ENCODE data around the gene ZNF574. TPM values are rescaled to one million over a fixed set of nuclear protein-coding genes. Genes with fewer than 3 reads are reported as not detected.
A peak's percentile ranks its signal among the peaks of the same experiment; 100 is the strongest.

Gene ZNF574
- total RNA-seq, 4 donors from 2014 or later, result 15.0 to 28.4 (median 21.7) TPM

- no peak for TF ChIP-seq CTCF (IDR thresholded peaks at IDR 0.05)
- no peak for TF ChIP-seq EP300 (IDR thresholded peaks at IDR 0.05)
- TF ChIP-seq POLR2A (IDR thresholded peaks at IDR 0.05; ENCODE audit: low read depth), result no peak
- TF ChIP-seq POLR2AphosphoS5 (IDR thresholded peaks at IDR 0.05), result no peak
- no peak overlapping the region for H3K27ac ChIP-seq (replicated peaks in 1 of 4)
- intact Hi-C loops (cut with DNase I), result no loop called here
- WGBS, result 54% methylated on average over 1 of the region's 1 CpG
- DNase-seq (ENCODE audit: extremely low spot score), result no peak
- H3K4me1 ChIP-seq, result peaks cover 10 to 20% (median 12%) of the 10 kb centered on the region in 4 donors
- H3K27me3 ChIP-seq, result peaks cover 0 to 29% (median 3%) of the 10 kb centered on the region in 4 donors
- no peaks in the 10 kb centered on the region for H3K9me3 ChIP-seq
- H3K4me3 ChIP-seq, result no peak overlapping the region
- no peaks in the 10 kb centered on the region for H3K36me3 ChIP-seq
Observed at GRCh38 chr19:42111384-42111783, 35.4 kb downstream of the ZNF574 start.

GRCh38 chr19:42111811-42112210 lies 35.8 kb downstream of the ZNF574 start:
- H3K4me3 ChIP-seq, result no peak overlapping the region
- TF ChIP-seq POLR2A (IDR thresholded peaks at IDR 0.05; ENCODE audit: low read depth), result no peak
- no peak for TF ChIP-seq POLR2AphosphoS5 (IDR thresholded peaks at IDR 0.05)
- no peak for TF ChIP-seq CTCF (IDR thresholded peaks at IDR 0.05)
- no peak for TF ChIP-seq EP300 (IDR thresholded peaks at IDR 0.05)
- H3K9me3 ChIP-seq, result no peaks in the 10 kb centered on the region
- H3K4me1 ChIP-seq, result peaks cover 10 to 20% (median 12%) of the 10 kb centered on the region in 4 donors
- DNase-seq (ENCODE audit: extremely low spot score), result no peak
- H3K27ac ChIP-seq (replicated peaks in 1 of 4), result no peak overlapping the region
- 84% methylated on average over 3 of the region's 3 CpGs for WGBS
- intact Hi-C loops (cut with DNase I), result no loop called here
- no peaks in the 10 kb centered on the region for H3K36me3 ChIP-seq
- H3K27me3 ChIP-seq, result peaks cover 0 to 29% (median 3%) of the 10 kb centered on the region in 4 donors

GRCh38 chr19:42113641-42114348 lies 37.8 kb downstream of the ZNF574 start:
- TF ChIP-seq EP300 (IDR thresholded peaks at IDR 0.05) (no peak), CTCF (IDR thresholded peaks at IDR 0.05) (no peak), POLR2AphosphoS5 (IDR thresholded peaks at IDR 0.05) (no peak), POLR2A (IDR thresholded peaks at IDR 0.05; ENCODE audit: low read depth) (no peak)
- H3K27ac ChIP-seq (replicated peaks in 1 of 4), result peak overlapping the region in 3 of 4 donors; percentile 19 to 62 (median 19)
- 27% methylated on average over 10 of the region's 10 CpGs for WGBS
- H3K9me3 ChIP-seq, result no peaks in the 10 kb centered on the region
- intact Hi-C loops (cut with DNase I), result no loop called here
- H3K4me3 ChIP-seq, result no peak overlapping the region
- no peaks in the 10 kb centered on the region for H3K36me3 ChIP-seq
- H3K27me3 ChIP-seq, result peaks cover 0 to 15% (median 0%) of the 10 kb centered on the region in 4 donors
- DNase-seq (ENCODE audit: extremely low spot score), result no peak
- H3K4me1 ChIP-seq, result peaks cover 9 to 15% (median 11%) of the 10 kb centered on the region in 4 donors

- H3K36me3 ChIP-seq, result no peaks in the 10 kb centered on the region
- peaks cover 6 to 15% (median 11%) of the 10 kb centered on the region in 4 donors for H3K4me1 ChIP-seq
- peak overlapping the region in 2 of 4 donors; percentile 19 to 62 for H3K27ac ChIP-seq (replicated peaks in 1 of 4)
- WGBS, result 46% methylated on average over 7 of the region's 7 CpGs
- intact Hi-C loops (cut with DNase I), result no loop called here
- TF ChIP-seq CTCF (IDR thresholded peaks at IDR 0.05) (no peak), POLR2A (IDR thresholded peaks at IDR 0.05; ENCODE audit: low read depth) (no peak), POLR2AphosphoS5 (IDR thresholded peaks at IDR 0.05) (no peak), EP300 (IDR thresholded peaks at IDR 0.05) (no peak)
- DNase-seq (ENCODE audit: extremely low spot score), result no peak
- peaks cover 0 to 11% (median 0%) of the 10 kb centered on the region in 4 donors for H3K27me3 ChIP-seq
- no peak overlapping the region for H3K4me3 ChIP-seq
- H3K9me3 ChIP-seq, result no peaks in the 10 kb centered on the region
Observed at GRCh38 chr19:42114412-42114811, 38.4 kb downstream of the ZNF574 start.
